GM23338 (cell line): ENCODE measurements around the gene DOCK4. TPM values are rescaled to one million over a fixed set of nuclear protein-coding genes. Genes with fewer than 3 reads are reported as not detected.

ENCODE experiments used
- ATAC-seq: fragments of 200-7000 bp; cut with Tn5 transposase; 3 replicates; pipeline ENCODE4 v1.9.1; 2020
- DNase-seq: peaks from one replicate; pipeline ENCODE4 v3.0.0-alpha.2; 2015; ENCODE audit warnings: low spot score
- H2AFZ ChIP-seq: fragments of 200-600 bp; sonication (generic); 2 replicates; pipeline ENCODE4 v1.8.0; 2016; ENCODE audit warnings: antibody characterized with exemption, mild to moderate bottlenecking, moderate library complexity
- H3F3A ChIP-seq: fragments of 200-600 bp; sonication (generic); replicated peaks from 2 replicates; pipeline ENCODE4 v1.8.0; 2017; ENCODE audit warnings: antibody characterized with exemption, mixed run types, low read depth
- H3K27ac ChIP-seq: fragments of 200-600 bp; sonication (generic); 2 replicates; pipeline ENCODE4 v1.6.1; 2016; ENCODE audit warnings: low read depth
- H3K27me3 ChIP-seq: fragments of 200-600 bp; sonication (generic); 2 replicates; pipeline ENCODE4 v1.8.0; 2016; ENCODE audit warnings: mild to moderate bottlenecking, mixed run types, moderate library complexity; ENCODE audit not compliant: insufficient read depth
- H3K36me3 ChIP-seq: fragments of 200-600 bp; sonication (generic); 2 replicates; pipeline ENCODE4 v1.8.0; 2016; ENCODE audit warnings: mild to moderate bottlenecking; ENCODE audit not compliant: insufficient read depth
- H3K4me1 ChIP-seq: fragments of 200-600 bp; sonication (generic); 2 replicates; pipeline ENCODE4 v1.8.0; 2016; ENCODE audit warnings: mild to moderate bottlenecking, moderate library complexity; ENCODE audit not compliant: insufficient read depth
- H3K4me2 ChIP-seq: fragments of 200-600 bp; sonication (generic); 2 replicates; pipeline ENCODE4 v1.7.1; 2017; ENCODE audit warnings: mixed run types
- H3K4me3 ChIP-seq: fragments of 200-600 bp; sonication (generic); 2 replicates; pipeline ENCODE4 v1.6.1; 2016; ENCODE audit warnings: mixed run types
- H3K79me2 ChIP-seq: fragments of 200-600 bp; sonication (generic); replicated peaks from 2 replicates; pipeline ENCODE4 v1.8.0; 2017; ENCODE audit warnings: mild to moderate bottlenecking; ENCODE audit not compliant: insufficient read depth
- H3K9me2 ChIP-seq: fragments of 200-600 bp; sonication (generic); 2 replicates; pipeline ENCODE4 v1.8.0; 2017; ENCODE audit not compliant: insufficient read depth
- H4K20me1 ChIP-seq: fragments of 200-600 bp; sonication (generic); replicated peaks from 2 replicates; pipeline ENCODE4 v1.8.0; 2017; ENCODE audit warnings: mild to moderate bottlenecking; ENCODE audit not compliant: insufficient read depth
- H3K27ac Mint-ChIP-seq: 2 replicates; pipeline ENCODE4 v1.8.0; 2020; ENCODE audit warnings: inconsistent platforms, mild to moderate bottlenecking, moderate library complexity, mixed read lengths
- H3K27me3 Mint-ChIP-seq: 3 replicates; pipeline ENCODE4 v1.8.0; 2022; ENCODE audit warnings: low read depth, mild to moderate bottlenecking, moderate library complexity, mixed read lengths, inconsistent platforms; ENCODE audit not compliant: insufficient read depth, poor library complexity
- H3K36me3 Mint-ChIP-seq: 3 replicates; pipeline ENCODE4 v1.8.0; 2021; ENCODE audit warnings: low read depth, mild to moderate bottlenecking, inconsistent platforms, moderate library complexity, mixed read lengths
- H3K4me1 Mint-ChIP-seq: 3 replicates; pipeline ENCODE4 v1.8.0; 2020; ENCODE audit warnings: mild to moderate bottlenecking, inconsistent platforms, mixed read lengths
- H3K4me3 Mint-ChIP-seq: 3 replicates; pipeline ENCODE4 v1.8.0; 2021; ENCODE audit warnings: moderate library complexity, mild to moderate bottlenecking, inconsistent platforms, mixed read lengths
- H3K9me3 Mint-ChIP-seq: 3 replicates; pipeline ENCODE4 v1.8.0; 2020; ENCODE audit warnings: moderate library complexity, mild to moderate bottlenecking, inconsistent platforms, mixed read lengths
- CREB1 ChIP-seq: fragments of 250-450 bp; sonication (Bioruptor Pico); IDR thresholded peaks from 2 replicates; pipeline ENCODE4 v1.5.0; 2020; ENCODE audit warnings: low read depth, mild to moderate bottlenecking, moderate library complexity
- EZH2 ChIP-seq: fragments of 200-600 bp; sonication (generic); IDR thresholded peaks from one replicate; pipeline ENCODE4 v1.8.0; 2017; ENCODE audit warnings: antibody characterized with exemption, mild to moderate bottlenecking, low read depth; ENCODE audit not compliant: unreplicated experiment
- EZH2phosphoT487 ChIP-seq: fragments of 200-600 bp; sonication (generic); IDR thresholded peaks from one replicate; pipeline ENCODE4 v1.8.1; 2018; ENCODE audit warnings: antibody characterized with exemption; ENCODE audit not compliant: unreplicated experiment
- JUNB ChIP-seq: IDR thresholded peaks from one replicate; pipeline ENCODE4 v1.6.1; 2016; ENCODE audit warnings: antibody characterized with exemption; ENCODE audit not compliant: unreplicated experiment
- NANOG ChIP-seq: IDR thresholded peaks from 2 replicates; pipeline ENCODE4 v1.6.1; 2016; ENCODE audit warnings: antibody characterized with exemption, borderline replicate concordance
- POLR2AphosphoS5 ChIP-seq: IDR thresholded peaks from 2 replicates; pipeline ENCODE4 v1.6.1; 2016; ENCODE audit warnings: antibody characterized with exemption, low read depth
- STAT1 ChIP-seq: IDR thresholded peaks from one replicate; pipeline ENCODE4 v1.6.1; 2016; ENCODE audit warnings: antibody characterized with exemption; ENCODE audit not compliant: unreplicated experiment
- ZNF114 ChIP-seq: fragments of 250-450 bp; sonication (Bioruptor Pico); IDR thresholded peaks from 2 replicates; pipeline ENCODE4 v1.5.0; 2020; ENCODE audit warnings: mild to moderate bottlenecking, moderate library complexity
- ZNF331 ChIP-seq: fragments of 250-450 bp; sonication (Bioruptor Pico); IDR thresholded peaks from 2 replicates; pipeline ENCODE4 v1.5.0; 2020; ENCODE audit warnings: low read depth, mild to moderate bottlenecking, moderate library complexity
- polyA plus RNA-seq: library from polyadenylated mRNA; unstranded; fragments of >200 nt; fragmentation: Nextera tagmentation; extraction: Ambion mirVana; gene quantifications from 2 replicates; pipeline ENCODE4 v1.2.1, GENCODE V29; 2016
- total RNA-seq: library from RNA; depleted of rRNA; stranded (reverse); fragments of >200 nt; shearing (Covaris generic); gene quantifications from 2 replicates; pipeline ENCODE4 v1.2.3, GENCODE V29; 2014
- TF ChIP-seq, protein P1 (sequence below): fragments of 250-450 bp; sonication (Bioruptor Pico); IDR thresholded peaks from 2 replicates; pipeline ENCODE4 v1.5.0; 2020; ENCODE audit warnings: mild to moderate bottlenecking, moderate library complexity
- TF ChIP-seq, protein P2 (sequence below): IDR thresholded peaks from 2 replicates; pipeline ENCODE4 v1.6.1; 2016; ENCODE audit warnings: antibody characterized with exemption
- TF ChIP-seq, protein P3 (sequence below): IDR thresholded peaks from one replicate; pipeline ENCODE4 v1.6.1; 2018; ENCODE audit warnings: antibody characterized with exemption; ENCODE audit not compliant: unreplicated experiment
- TF ChIP-seq, protein P4 (sequence below), 2 experiments: fragments of 200-600 bp in 1 of 2; sonication (generic) in 1 of 2; conservative IDR thresholded peaks; 2 replicates each; pipeline versions ENCODE4 v1.5.1 to v1.6.1; 2016 to 2017; ENCODE audit warnings: antibody characterized with exemption in 2 of 2, low read depth in 2 of 2, mild to moderate bottlenecking in 2 of 2, moderate library complexity in 1 of 2

Gene DOCK4
- total and polyA plus RNA-seq, 2 experiments from 2014 or later, result 6.3 to 33.8 TPM

DNA sequence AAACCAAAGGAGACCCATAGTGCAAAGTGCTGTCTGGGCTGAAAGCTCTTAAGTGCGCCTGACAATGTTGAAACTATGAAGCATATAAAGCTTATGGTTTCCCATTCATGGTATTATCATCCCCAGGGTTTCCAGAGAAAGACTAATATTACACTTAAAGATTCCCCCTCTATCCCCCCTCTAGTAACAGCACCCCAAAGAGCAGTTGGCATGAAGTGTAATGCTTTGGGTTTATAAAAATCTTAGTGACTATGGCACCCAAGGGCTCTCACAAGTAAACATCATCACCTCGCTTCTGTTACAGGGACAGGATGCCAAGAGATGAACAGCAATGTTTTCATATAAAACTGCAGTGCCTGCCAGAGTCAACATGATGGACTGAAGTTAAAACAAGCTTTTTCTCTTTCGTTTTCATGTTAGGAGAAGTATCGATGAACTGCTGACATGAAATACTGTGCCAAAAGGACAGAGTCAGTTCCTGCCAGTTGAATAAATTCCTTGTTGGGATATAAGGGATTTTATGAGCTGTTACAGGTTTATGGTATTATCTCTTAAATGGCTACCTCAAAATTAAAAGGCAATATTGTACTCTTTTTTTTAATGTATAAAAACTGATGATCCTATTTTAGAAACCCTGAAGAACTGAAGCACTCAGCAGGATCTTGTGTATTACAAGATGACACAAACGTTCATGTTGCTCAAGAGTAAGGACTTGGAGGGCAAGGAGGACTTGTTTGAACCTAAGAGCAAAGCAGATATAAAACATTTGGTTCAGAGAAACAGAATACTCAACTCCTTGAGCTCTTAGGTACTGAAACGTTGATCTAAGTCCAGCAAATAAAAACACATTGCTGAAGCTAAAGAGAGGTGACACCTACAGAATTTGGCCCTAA lies 440.2 kb downstream of the DOCK4 start:
- ATAC-seq (no peak), DNase-seq (no peak)
- H3F3A ChIP-seq, result no peaks in the 10 kb centered on the region
- H3K4me1 ChIP-seq, result peaks cover 15% of the 10 kb centered on the region; the same call in 1 of the 2 replicates
- no peaks in the 10 kb centered on the region for H4K20me1 ChIP-seq
- Mint-ChIP-seq H3K4me1 (peaks cover 17% of the 10 kb centered on the region), H3K27me3 (peaks cover 4% of the 10 kb centered on the region), H3K27ac (no peak overlapping the region), H3K36me3 (peaks cover 21% of the 10 kb centered on the region), H3K4me3 (no peak overlapping the region), H3K9me3 (no peaks in the 10 kb centered on the region)
- H3K9me2 ChIP-seq, result no peaks in the 10 kb centered on the region
- no peaks in the 10 kb centered on the region for H3K36me3 ChIP-seq
- H3K4me3 ChIP-seq, result no peak overlapping the region
- H3K27me3 ChIP-seq, result no peaks in the 10 kb centered on the region
- no peak overlapping the region for H2AFZ ChIP-seq
- H3K79me2 ChIP-seq, result no peaks in the 10 kb centered on the region
- no peak overlapping the region for H3K27ac ChIP-seq
- TF ChIP-seq EZH2, result no peak
- TF ChIP-seq ZNF114 (CRISPR knock-in tag), result no peak
- no peak for TF ChIP-seq ZNF331
- TF ChIP-seq EZH2phosphoT487, result no peak
- TF ChIP-seq CREB1 (CRISPR knock-in tag), result no peak
- TF ChIP-seq, protein P1, sequence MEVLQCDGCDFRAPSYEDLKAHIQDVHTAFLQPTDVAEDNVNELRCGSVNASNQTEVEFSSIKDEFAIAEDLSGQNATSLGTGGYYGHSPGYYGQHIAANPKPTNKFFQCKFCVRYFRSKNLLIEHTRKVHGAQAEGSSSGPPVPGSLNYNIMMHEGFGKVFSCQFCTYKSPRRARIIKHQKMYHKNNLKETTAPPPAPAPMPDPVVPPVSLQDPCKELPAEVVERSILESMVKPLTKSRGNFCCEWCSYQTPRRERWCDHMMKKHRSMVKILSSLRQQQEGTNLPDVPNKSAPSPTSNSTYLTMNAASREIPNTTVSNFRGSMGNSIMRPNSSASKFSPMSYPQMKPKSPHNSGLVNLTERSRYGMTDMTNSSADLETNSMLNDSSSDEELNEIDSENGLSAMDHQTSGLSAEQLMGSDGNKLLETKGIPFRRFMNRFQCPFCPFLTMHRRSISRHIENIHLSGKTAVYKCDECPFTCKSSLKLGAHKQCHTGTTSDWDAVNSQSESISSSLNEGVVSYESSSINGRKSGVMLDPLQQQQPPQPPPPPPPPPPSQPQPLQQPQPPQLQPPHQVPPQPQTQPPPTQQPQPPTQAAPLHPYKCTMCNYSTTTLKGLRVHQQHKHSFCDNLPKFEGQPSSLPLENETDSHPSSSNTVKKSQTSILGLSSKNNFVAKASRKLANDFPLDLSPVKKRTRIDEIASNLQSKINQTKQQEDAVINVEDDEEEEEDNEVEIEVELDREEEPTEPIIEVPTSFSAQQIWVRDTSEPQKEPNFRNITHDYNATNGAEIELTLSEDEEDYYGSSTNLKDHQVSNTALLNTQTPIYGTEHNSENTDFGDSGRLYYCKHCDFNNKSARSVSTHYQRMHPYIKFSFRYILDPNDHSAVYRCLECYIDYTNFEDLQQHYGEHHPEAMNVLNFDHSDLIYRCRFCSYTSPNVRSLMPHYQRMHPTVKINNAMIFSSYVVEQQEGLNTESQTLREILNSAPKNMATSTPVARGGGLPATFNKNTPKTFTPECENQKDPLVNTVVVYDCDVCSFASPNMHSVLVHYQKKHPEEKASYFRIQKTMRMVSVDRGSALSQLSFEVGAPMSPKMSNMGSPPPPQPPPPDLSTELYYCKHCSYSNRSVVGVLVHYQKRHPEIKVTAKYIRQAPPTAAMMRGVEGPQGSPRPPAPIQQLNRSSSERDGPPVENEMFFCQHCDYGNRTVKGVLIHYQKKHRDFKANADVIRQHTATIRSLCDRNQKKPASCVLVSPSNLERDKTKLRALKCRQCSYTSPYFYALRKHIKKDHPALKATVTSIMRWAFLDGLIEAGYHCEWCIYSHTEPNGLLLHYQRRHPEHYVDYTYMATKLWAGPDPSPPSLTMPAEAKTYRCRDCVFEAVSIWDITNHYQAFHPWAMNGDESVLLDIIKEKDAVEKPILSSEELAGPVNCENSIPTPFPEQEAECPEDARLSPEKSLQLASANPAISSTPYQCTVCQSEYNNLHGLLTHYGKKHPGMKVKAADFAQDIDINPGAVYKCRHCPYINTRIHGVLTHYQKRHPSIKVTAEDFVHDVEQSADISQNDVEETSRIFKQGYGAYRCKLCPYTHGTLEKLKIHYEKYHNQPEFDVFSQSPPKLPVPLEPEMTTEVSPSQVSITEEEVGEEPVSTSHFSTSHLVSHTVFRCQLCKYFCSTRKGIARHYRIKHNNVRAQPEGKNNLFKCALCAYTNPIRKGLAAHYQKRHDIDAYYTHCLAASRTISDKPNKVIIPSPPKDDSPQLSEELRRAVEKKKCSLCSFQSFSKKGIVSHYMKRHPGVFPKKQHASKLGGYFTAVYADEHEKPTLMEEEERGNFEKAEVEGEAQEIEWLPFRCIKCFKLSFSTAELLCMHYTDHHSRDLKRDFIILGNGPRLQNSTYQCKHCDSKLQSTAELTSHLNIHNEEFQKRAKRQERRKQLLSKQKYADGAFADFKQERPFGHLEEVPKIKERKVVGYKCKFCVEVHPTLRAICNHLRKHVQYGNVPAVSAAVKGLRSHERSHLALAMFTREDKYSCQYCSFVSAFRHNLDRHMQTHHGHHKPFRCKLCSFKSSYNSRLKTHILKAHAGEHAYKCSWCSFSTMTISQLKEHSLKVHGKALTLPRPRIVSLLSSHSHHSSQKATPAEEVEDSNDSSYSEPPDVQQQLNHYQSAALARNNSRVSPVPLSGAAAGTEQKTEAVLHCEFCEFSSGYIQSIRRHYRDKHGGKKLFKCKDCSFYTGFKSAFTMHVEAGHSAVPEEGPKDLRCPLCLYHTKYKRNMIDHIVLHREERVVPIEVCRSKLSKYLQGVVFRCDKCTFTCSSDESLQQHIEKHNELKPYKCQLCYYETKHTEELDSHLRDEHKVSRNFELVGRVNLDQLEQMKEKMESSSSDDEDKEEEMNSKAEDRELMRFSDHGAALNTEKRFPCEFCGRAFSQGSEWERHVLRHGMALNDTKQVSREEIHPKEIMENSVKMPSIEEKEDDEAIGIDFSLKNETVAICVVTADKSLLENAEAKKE (CRISPR knock-in tag), result no peak
- no peak for TF ChIP-seq STAT1
- TF ChIP-seq POLR2AphosphoS5, result no peak
- TF ChIP-seq NANOG, result no peak
- TF ChIP-seq, protein P2, sequence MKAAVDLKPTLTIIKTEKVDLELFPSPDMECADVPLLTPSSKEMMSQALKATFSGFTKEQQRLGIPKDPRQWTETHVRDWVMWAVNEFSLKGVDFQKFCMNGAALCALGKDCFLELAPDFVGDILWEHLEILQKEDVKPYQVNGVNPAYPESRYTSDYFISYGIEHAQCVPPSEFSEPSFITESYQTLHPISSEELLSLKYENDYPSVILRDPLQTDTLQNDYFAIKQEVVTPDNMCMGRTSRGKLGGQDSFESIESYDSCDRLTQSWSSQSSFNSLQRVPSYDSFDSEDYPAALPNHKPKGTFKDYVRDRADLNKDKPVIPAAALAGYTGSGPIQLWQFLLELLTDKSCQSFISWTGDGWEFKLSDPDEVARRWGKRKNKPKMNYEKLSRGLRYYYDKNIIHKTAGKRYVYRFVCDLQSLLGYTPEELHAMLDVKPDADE, result no peak
- no peak for TF ChIP-seq JUNB
- TF ChIP-seq, protein P3, sequence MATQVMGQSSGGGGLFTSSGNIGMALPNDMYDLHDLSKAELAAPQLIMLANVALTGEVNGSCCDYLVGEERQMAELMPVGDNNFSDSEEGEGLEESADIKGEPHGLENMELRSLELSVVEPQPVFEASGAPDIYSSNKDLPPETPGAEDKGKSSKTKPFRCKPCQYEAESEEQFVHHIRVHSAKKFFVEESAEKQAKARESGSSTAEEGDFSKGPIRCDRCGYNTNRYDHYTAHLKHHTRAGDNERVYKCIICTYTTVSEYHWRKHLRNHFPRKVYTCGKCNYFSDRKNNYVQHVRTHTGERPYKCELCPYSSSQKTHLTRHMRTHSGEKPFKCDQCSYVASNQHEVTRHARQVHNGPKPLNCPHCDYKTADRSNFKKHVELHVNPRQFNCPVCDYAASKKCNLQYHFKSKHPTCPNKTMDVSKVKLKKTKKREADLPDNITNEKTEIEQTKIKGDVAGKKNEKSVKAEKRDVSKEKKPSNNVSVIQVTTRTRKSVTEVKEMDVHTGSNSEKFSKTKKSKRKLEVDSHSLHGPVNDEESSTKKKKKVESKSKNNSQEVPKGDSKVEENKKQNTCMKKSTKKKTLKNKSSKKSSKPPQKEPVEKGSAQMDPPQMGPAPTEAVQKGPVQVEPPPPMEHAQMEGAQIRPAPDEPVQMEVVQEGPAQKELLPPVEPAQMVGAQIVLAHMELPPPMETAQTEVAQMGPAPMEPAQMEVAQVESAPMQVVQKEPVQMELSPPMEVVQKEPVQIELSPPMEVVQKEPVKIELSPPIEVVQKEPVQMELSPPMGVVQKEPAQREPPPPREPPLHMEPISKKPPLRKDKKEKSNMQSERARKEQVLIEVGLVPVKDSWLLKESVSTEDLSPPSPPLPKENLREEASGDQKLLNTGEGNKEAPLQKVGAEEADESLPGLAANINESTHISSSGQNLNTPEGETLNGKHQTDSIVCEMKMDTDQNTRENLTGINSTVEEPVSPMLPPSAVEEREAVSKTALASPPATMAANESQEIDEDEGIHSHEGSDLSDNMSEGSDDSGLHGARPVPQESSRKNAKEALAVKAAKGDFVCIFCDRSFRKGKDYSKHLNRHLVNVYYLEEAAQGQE, result no peak
- TF ChIP-seq, protein P4, sequence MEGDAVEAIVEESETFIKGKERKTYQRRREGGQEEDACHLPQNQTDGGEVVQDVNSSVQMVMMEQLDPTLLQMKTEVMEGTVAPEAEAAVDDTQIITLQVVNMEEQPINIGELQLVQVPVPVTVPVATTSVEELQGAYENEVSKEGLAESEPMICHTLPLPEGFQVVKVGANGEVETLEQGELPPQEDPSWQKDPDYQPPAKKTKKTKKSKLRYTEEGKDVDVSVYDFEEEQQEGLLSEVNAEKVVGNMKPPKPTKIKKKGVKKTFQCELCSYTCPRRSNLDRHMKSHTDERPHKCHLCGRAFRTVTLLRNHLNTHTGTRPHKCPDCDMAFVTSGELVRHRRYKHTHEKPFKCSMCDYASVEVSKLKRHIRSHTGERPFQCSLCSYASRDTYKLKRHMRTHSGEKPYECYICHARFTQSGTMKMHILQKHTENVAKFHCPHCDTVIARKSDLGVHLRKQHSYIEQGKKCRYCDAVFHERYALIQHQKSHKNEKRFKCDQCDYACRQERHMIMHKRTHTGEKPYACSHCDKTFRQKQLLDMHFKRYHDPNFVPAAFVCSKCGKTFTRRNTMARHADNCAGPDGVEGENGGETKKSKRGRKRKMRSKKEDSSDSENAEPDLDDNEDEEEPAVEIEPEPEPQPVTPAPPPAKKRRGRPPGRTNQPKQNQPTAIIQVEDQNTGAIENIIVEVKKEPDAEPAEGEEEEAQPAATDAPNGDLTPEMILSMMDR (conservative IDR thresholded peaks at IDR 0.05; ENCODE audit: low read depth in 2 of 2), result no peak
- no peak overlapping the region for H3K4me2 ChIP-seq
